ENCODE results near the gene GRIK3.

Gene GRIK3

GRCh38 chr1:37042506-37042905 is 8.2 kb upstream of the GRIK3 start:
- peaks cover 42% of the 10 kb centered on the region for H3K27me3 ChIP-seq (replicated peaks; ENCODE audit: control insufficient read depth, insufficient read depth, low read length)
- no peaks in the 10 kb centered on the region for H3K4me1 ChIP-seq (ENCODE audit: control insufficient read depth, insufficient read depth, low read length)
- no peak overlapping the region for H3K4me3 ChIP-seq (ENCODE audit: low read length)
- no peak overlapping the region for H3K9ac ChIP-seq (ENCODE audit: low read length)
- DNase-seq (ENCODE audit: low read depth), result no peak
- no peaks in the 10 kb centered on the region for H3K36me3 ChIP-seq (ENCODE audit: control insufficient read depth, insufficient read depth, low read length, severe bottlenecking)
- no peaks in the 10 kb centered on the region for H3K9me3 ChIP-seq (ENCODE audit: control insufficient read depth, low read length)

- no peak overlapping the region for H3K4me3 ChIP-seq (ENCODE audit: low read length)
- no peaks in the 10 kb centered on the region for H3K9me3 ChIP-seq (ENCODE audit: control insufficient read depth, low read length)
- H3K36me3 ChIP-seq (ENCODE audit: control insufficient read depth, insufficient read depth, low read length, severe bottlenecking), result no peaks in the 10 kb centered on the region
- H3K9ac ChIP-seq (ENCODE audit: low read length), result no peak overlapping the region
- no peak for DNase-seq (ENCODE audit: low read depth)
- H3K4me1 ChIP-seq (ENCODE audit: control insufficient read depth, insufficient read depth, low read length), result no peaks in the 10 kb centered on the region
- H3K27me3 ChIP-seq (replicated peaks; ENCODE audit: control insufficient read depth, insufficient read depth, low read length), result peaks cover 46% of the 10 kb centered on the region
Observed at GRCh38 chr1:37041483-37041882, 7.2 kb upstream of the GRIK3 start.

GRCh38 chr1:37040773-37041172 is 6.5 kb upstream of the GRIK3 start:
- H3K9me3 ChIP-seq (ENCODE audit: control insufficient read depth, low read length), result no peaks in the 10 kb centered on the region
- H3K4me1 ChIP-seq (ENCODE audit: control insufficient read depth, insufficient read depth, low read length), result no peaks in the 10 kb centered on the region
- H3K9ac ChIP-seq (ENCODE audit: low read length), result no peak overlapping the region

GRCh38 chr1:37040261-37040660 is 5.9 kb upstream of the GRIK3 start:
- no peak overlapping the region for H3K9ac ChIP-seq (ENCODE audit: low read length)
- H3K36me3 ChIP-seq (ENCODE audit: control insufficient read depth, insufficient read depth, low read length, severe bottlenecking), result no peaks in the 10 kb centered on the region
- H3K9me3 ChIP-seq (ENCODE audit: control insufficient read depth, low read length), result no peaks in the 10 kb centered on the region
- DNase-seq (ENCODE audit: low read depth), result no peak
- H3K4me3 ChIP-seq (ENCODE audit: low read length), result no peak overlapping the region
- no peaks in the 10 kb centered on the region for H3K4me1 ChIP-seq (ENCODE audit: control insufficient read depth, insufficient read depth, low read length)
- peaks cover 53% of the 10 kb centered on the region for H3K27me3 ChIP-seq (replicated peaks; ENCODE audit: control insufficient read depth, insufficient read depth, low read length)

More at GRCh38 chr1:37040773-37041172, 6.5 kb upstream of the GRIK3 start:
- Histone ChIP-seq H3K4me3 (ENCODE audit: low read length) (no peak overlapping the region), H3K36me3 (ENCODE audit: control insufficient read depth, insufficient read depth, low read length, severe bottlenecking) (no peaks in the 10 kb centered on the region), H3K27me3 (replicated peaks; ENCODE audit: control insufficient read depth, insufficient read depth, low read length) (peaks cover 48% of the 10 kb centered on the region)
- DNase-seq (ENCODE audit: low read depth), result no peak

- no peaks in the 10 kb centered on the region for H3K4me1 ChIP-seq (ENCODE audit: control insufficient read depth, insufficient read depth, low read length)
- H3K36me3 ChIP-seq (ENCODE audit: control insufficient read depth, insufficient read depth, low read length, severe bottlenecking), result no peaks in the 10 kb centered on the region
- H3K4me3 ChIP-seq (ENCODE audit: low read length), result no peak overlapping the region
- no peaks in the 10 kb centered on the region for H3K9me3 ChIP-seq (ENCODE audit: control insufficient read depth, low read length)
- no peak for DNase-seq (ENCODE audit: low read depth)
- no peak overlapping the region for H3K9ac ChIP-seq (ENCODE audit: low read length)
- peaks cover 61% of the 10 kb centered on the region for H3K27me3 ChIP-seq (replicated peaks; ENCODE audit: control insufficient read depth, insufficient read depth, low read length)
Observed at GRCh38 chr1:37038227-37039093, 4.1 kb upstream of the GRIK3 start.

GRCh38 chr1:37037690-37038089 is 3.4 kb upstream of the GRIK3 start:
- Histone ChIP-seq H3K36me3 (ENCODE audit: control insufficient read depth, insufficient read depth, low read length, severe bottlenecking) (no peaks in the 10 kb centered on the region), H3K4me1 (ENCODE audit: control insufficient read depth, insufficient read depth, low read length) (no peaks in the 10 kb centered on the region), H3K9me3 (ENCODE audit: control insufficient read depth, low read length) (no peaks in the 10 kb centered on the region), H3K4me3 (ENCODE audit: low read length) (no peak overlapping the region), H3K27me3 (replicated peaks; ENCODE audit: control insufficient read depth, insufficient read depth, low read length) (peaks cover 64% of the 10 kb centered on the region), H3K9ac (ENCODE audit: low read length) (no peak overlapping the region)
- DNase-seq (ENCODE audit: low read depth), result no peak

- no peak overlapping the region for H3K9ac ChIP-seq (ENCODE audit: low read length)
- H3K9me3 ChIP-seq (ENCODE audit: control insufficient read depth, low read length), result no peaks in the 10 kb centered on the region
- DNase-seq (ENCODE audit: low read depth), result no peak
- H3K4me3 ChIP-seq (ENCODE audit: low read length), result no peak overlapping the region
- H3K4me1 ChIP-seq (ENCODE audit: control insufficient read depth, insufficient read depth, low read length), result no peaks in the 10 kb centered on the region
- peaks cover 72% of the 10 kb centered on the region for H3K27me3 ChIP-seq (replicated peaks; ENCODE audit: control insufficient read depth, insufficient read depth, low read length)
- H3K36me3 ChIP-seq (ENCODE audit: control insufficient read depth, insufficient read depth, low read length, severe bottlenecking), result no peaks in the 10 kb centered on the region
Observed at GRCh38 chr1:37036667-37037053, 2.3 kb upstream of the GRIK3 start.

GRCh38 chr1:37035796-37036666 is 1.7 kb upstream of the GRIK3 start:
- Histone ChIP-seq H3K27me3 (replicated peaks; ENCODE audit: control insufficient read depth, insufficient read depth, low read length) (peaks cover 72% of the 10 kb centered on the region), H3K9ac (ENCODE audit: low read length) (no peak overlapping the region), H3K9me3 (ENCODE audit: control insufficient read depth, low read length) (no peaks in the 10 kb centered on the region), H3K36me3 (ENCODE audit: control insufficient read depth, insufficient read depth, low read length, severe bottlenecking) (no peaks in the 10 kb centered on the region), H3K4me3 (ENCODE audit: low read length) (no peak overlapping the region), H3K4me1 (ENCODE audit: control insufficient read depth, insufficient read depth, low read length) (no peaks in the 10 kb centered on the region)
- no peak for DNase-seq (ENCODE audit: low read depth)

- peaks cover 69% of the 10 kb centered on the region for H3K27me3 ChIP-seq (replicated peaks; ENCODE audit: control insufficient read depth, insufficient read depth, low read length)
- no peak overlapping the region for H3K9ac ChIP-seq (ENCODE audit: low read length)
- H3K4me1 ChIP-seq (ENCODE audit: control insufficient read depth, insufficient read depth, low read length), result no peaks in the 10 kb centered on the region
- no peaks in the 10 kb centered on the region for H3K36me3 ChIP-seq (ENCODE audit: control insufficient read depth, insufficient read depth, low read length, severe bottlenecking)
- H3K4me3 ChIP-seq (ENCODE audit: low read length), result no peak overlapping the region
- H3K9me3 ChIP-seq (ENCODE audit: control insufficient read depth, low read length), result no peaks in the 10 kb centered on the region
- no peak for DNase-seq (ENCODE audit: low read depth)
Observed at GRCh38 chr1:37035014-37035691, 838 bp upstream of the GRIK3 start.

GRCh38 chr1:37033355-37034101 is 787 bp downstream of the GRIK3 start:
- H3K9ac ChIP-seq (ENCODE audit: low read length), result no peak overlapping the region
- DNase-seq (ENCODE audit: low read depth), result no peak
- H3K9me3 ChIP-seq (ENCODE audit: control insufficient read depth, low read length), result no peaks in the 10 kb centered on the region
- H3K4me3 ChIP-seq (ENCODE audit: low read length), result no peak overlapping the region
- H3K27me3 ChIP-seq (replicated peaks; ENCODE audit: control insufficient read depth, insufficient read depth, low read length), result peaks cover 65% of the 10 kb centered on the region
- H3K36me3 ChIP-seq (ENCODE audit: control insufficient read depth, insufficient read depth, low read length, severe bottlenecking), result no peaks in the 10 kb centered on the region
- no peaks in the 10 kb centered on the region for H3K4me1 ChIP-seq (ENCODE audit: control insufficient read depth, insufficient read depth, low read length)

All from adipocyte (in vitro differentiated cells).